Right lobe of liver (tissue), 4 donors: ENCODE results near the gene TGM2.

Experiments used
- POLR2A ChIP-seq: fragments of 450-650 bp; IDR thresholded peaks from one replicate; pipeline ENCODE4 v1.6.1; 2017; ENCODE audit warnings: antibody characterized with exemption, mild to moderate bottlenecking
- TF ChIP-seq, protein P1 (sequence below), 4 donors: fragments of 200-600 bp in 3 of 4; fragments of 450-650 bp in 1 of 4; IDR thresholded peaks; one replicate each; pipeline versions ENCODE4 v1.5.1 to v1.8.0; 2016 to 2022; ENCODE audit warnings: antibody characterized with exemption in 4 of 4, mild to moderate bottlenecking in 2 of 4
- donor health status: DM: no; HTN: no; CAD: no.
- donor health status: DM: no; HTN: no; CAD: no.
- donor health status: DM: no; HTN: yes; CAD: no.

- TF ChIP-seq POLR2A, result no peak
- TF ChIP-seq, protein P1, sequence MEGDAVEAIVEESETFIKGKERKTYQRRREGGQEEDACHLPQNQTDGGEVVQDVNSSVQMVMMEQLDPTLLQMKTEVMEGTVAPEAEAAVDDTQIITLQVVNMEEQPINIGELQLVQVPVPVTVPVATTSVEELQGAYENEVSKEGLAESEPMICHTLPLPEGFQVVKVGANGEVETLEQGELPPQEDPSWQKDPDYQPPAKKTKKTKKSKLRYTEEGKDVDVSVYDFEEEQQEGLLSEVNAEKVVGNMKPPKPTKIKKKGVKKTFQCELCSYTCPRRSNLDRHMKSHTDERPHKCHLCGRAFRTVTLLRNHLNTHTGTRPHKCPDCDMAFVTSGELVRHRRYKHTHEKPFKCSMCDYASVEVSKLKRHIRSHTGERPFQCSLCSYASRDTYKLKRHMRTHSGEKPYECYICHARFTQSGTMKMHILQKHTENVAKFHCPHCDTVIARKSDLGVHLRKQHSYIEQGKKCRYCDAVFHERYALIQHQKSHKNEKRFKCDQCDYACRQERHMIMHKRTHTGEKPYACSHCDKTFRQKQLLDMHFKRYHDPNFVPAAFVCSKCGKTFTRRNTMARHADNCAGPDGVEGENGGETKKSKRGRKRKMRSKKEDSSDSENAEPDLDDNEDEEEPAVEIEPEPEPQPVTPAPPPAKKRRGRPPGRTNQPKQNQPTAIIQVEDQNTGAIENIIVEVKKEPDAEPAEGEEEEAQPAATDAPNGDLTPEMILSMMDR (IDR thresholded peaks at IDR 0.05), result no peak
These were observed 52.7 kb downstream of the TGM2 start for GRCh38 chr20:38112261-38112929.
